Activated T-helper 1 cell treated with anti-CD3 and anti-CD28 coated beads, Interleukin-12 subunit alpha, Interleukin-12 subunit beta, Interleukin-2, Interleukin-4 antibody, amounts not matched to agents 30 ng/mL and 10 ng/mL and 1 ng/mL, durations not matched to agents 14 hours and 24 hours and 36 hours (primary cell): ENCODE results near the gene NISCH. TPM values are rescaled to one million over a fixed set of nuclear protein-coding genes. Genes with fewer than 3 reads are reported as not detected.

ENCODE experiments used
- DNase-seq: peaks from one replicate; pipeline ENCODE4 v3.0.0; 2021; ENCODE audit warnings: low spot score
- H3K27ac Mint-ChIP-seq: one replicate; pipeline ENCODE4 v1.8.0; 2021; ENCODE audit warnings: mild to moderate bottlenecking, mixed read lengths
- H3K27me3 Mint-ChIP-seq: one replicate; pipeline ENCODE4 v1.8.0; 2022; ENCODE audit warnings: mild to moderate bottlenecking, moderate library complexity, mixed read lengths; ENCODE audit not compliant: insufficient read depth
- H3K36me3 Mint-ChIP-seq: one replicate; pipeline ENCODE4 v1.8.0; 2021; ENCODE audit warnings: low read depth, mixed read lengths
- H3K4me1 Mint-ChIP-seq: one replicate; pipeline ENCODE4 v1.8.0; 2021; ENCODE audit warnings: low read depth, mixed read lengths
- H3K4me3 Mint-ChIP-seq: one replicate; pipeline ENCODE4 v1.8.0; 2021; ENCODE audit warnings: mild to moderate bottlenecking, moderate library complexity, mixed read lengths
- H3K9me3 Mint-ChIP-seq: one replicate; pipeline ENCODE4 v1.8.0; 2021; ENCODE audit warnings: mixed read lengths
- intact Hi-C: fragments of 100-400 bp; cut with micrococcal nuclease; formaldehyde crosslinking; loops from one replicate; pipeline ENCODE4 v1.15.1; 2024
- total RNA-seq: library from RNA; stranded (reverse); gene quantifications from 2 replicates; pipeline ENCODE4 v1.2.3, GENCODE V29; 2022

NISCH gene
- total RNA-seq, 1 donor from 2014 or later = 74.2 TPM

- peaks cover 8% of the 10 kb centered on the region for H3K36me3 Mint-ChIP-seq
- no peaks in the 10 kb centered on the region for H3K9me3 Mint-ChIP-seq
- no peak overlapping the region for H3K27ac Mint-ChIP-seq
- intact Hi-C loops = no loop called here
- no peak overlapping the region for H3K4me3 Mint-ChIP-seq
- no peaks in the 10 kb centered on the region for H3K4me1 Mint-ChIP-seq
- no peak for DNase-seq
- H3K27me3 Mint-ChIP-seq = no peaks in the 10 kb centered on the region
Measured at GRCh38 chr3:52487050-52487787, 31.8 kb downstream of the NISCH start.

- H3K4me3 Mint-ChIP-seq = no peak overlapping the region
- intact Hi-C loops = no loop called here
- no peak for DNase-seq
Measured at GRCh38 chr3:52487788-52488691, 32.6 kb downstream of the NISCH start.

GRCh38 chr3:52488746-52489145 lies 33.3 kb downstream of the NISCH start:
- intact Hi-C loops = no loop called here
- H3K4me3 Mint-ChIP-seq = no peak overlapping the region
- DNase-seq = no peak
- H3K4me1 Mint-ChIP-seq = no peaks in the 10 kb centered on the region
- H3K36me3 Mint-ChIP-seq = peaks cover 7% of the 10 kb centered on the region
- no peaks in the 10 kb centered on the region for H3K27me3 Mint-ChIP-seq
- H3K9me3 Mint-ChIP-seq = no peaks in the 10 kb centered on the region
- H3K27ac Mint-ChIP-seq = no peak overlapping the region

More at GRCh38 chr3:52487788-52488691, 32.6 kb downstream of the NISCH start:
- Mint-ChIP-seq H3K27me3 (no peaks in the 10 kb centered on the region), H3K27ac (no peak overlapping the region), H3K4me1 (no peaks in the 10 kb centered on the region), H3K36me3 (peaks cover 7% of the 10 kb centered on the region), H3K9me3 (no peaks in the 10 kb centered on the region)

GRCh38 chr3:52489453-52489852 lies 34.0 kb downstream of the NISCH start:
- no peak for DNase-seq
- H3K27ac Mint-ChIP-seq = no peak overlapping the region
- H3K9me3 Mint-ChIP-seq = no peaks in the 10 kb centered on the region
- intact Hi-C loops = no loop called here
- H3K4me3 Mint-ChIP-seq = no peak overlapping the region
- peaks cover 7% of the 10 kb centered on the region for H3K36me3 Mint-ChIP-seq
- no peaks in the 10 kb centered on the region for H3K27me3 Mint-ChIP-seq
- H3K4me1 Mint-ChIP-seq = no peaks in the 10 kb centered on the region

GRCh38 chr3:52490035-52490938 lies 34.9 kb downstream of the NISCH start:
- no peak for DNase-seq
- H3K27ac Mint-ChIP-seq = no peak overlapping the region
- intact Hi-C loops = no loop called here
- H3K4me3 Mint-ChIP-seq = no peak overlapping the region
- H3K36me3 Mint-ChIP-seq = peaks cover 7% of the 10 kb centered on the region
- H3K9me3 Mint-ChIP-seq = no peaks in the 10 kb centered on the region
- H3K4me1 Mint-ChIP-seq = no peaks in the 10 kb centered on the region
- no peaks in the 10 kb centered on the region for H3K27me3 Mint-ChIP-seq

- H3K36me3 Mint-ChIP-seq = peaks cover 7% of the 10 kb centered on the region
- H3K9me3 Mint-ChIP-seq = no peaks in the 10 kb centered on the region
- intact Hi-C loops = no loop called here
- no peak overlapping the region for H3K27ac Mint-ChIP-seq
- no peaks in the 10 kb centered on the region for H3K4me1 Mint-ChIP-seq
- H3K27me3 Mint-ChIP-seq = no peaks in the 10 kb centered on the region
- DNase-seq = no peak
- H3K4me3 Mint-ChIP-seq = no peak overlapping the region
Measured at GRCh38 chr3:52490939-52491526, 35.6 kb downstream of the NISCH start.

GRCh38 chr3:52492059-52492458 lies 36.7 kb downstream of the NISCH start:
- no peaks in the 10 kb centered on the region for H3K27me3 Mint-ChIP-seq
- H3K36me3 Mint-ChIP-seq = peaks cover 7% of the 10 kb centered on the region
- no peak overlapping the region for H3K27ac Mint-ChIP-seq
- intact Hi-C loops = no loop called here
- H3K4me1 Mint-ChIP-seq = no peaks in the 10 kb centered on the region
- no peak for DNase-seq
- no peaks in the 10 kb centered on the region for H3K9me3 Mint-ChIP-seq
- no peak overlapping the region for H3K4me3 Mint-ChIP-seq

GRCh38 chr3:52493232-52494017 lies 38.0 kb downstream of the NISCH start:
- Mint-ChIP-seq H3K36me3 (peaks cover 4% of the 10 kb centered on the region), H3K4me3 (no peak overlapping the region), H3K9me3 (no peaks in the 10 kb centered on the region), H3K4me1 (no peaks in the 10 kb centered on the region), H3K27me3 (no peaks in the 10 kb centered on the region), H3K27ac (no peak overlapping the region)
- intact Hi-C loops = no loop called here
- DNase-seq = no peak

GRCh38 chr3:52494445-52494844 lies 39.0 kb downstream of the NISCH start:
- Mint-ChIP-seq H3K9me3 (no peaks in the 10 kb centered on the region), H3K4me1 (no peaks in the 10 kb centered on the region), H3K27ac (no peak overlapping the region), H3K27me3 (no peaks in the 10 kb centered on the region), H3K4me3 (no peak overlapping the region), H3K36me3 (peaks cover 4% of the 10 kb centered on the region)
- DNase-seq = no peak
- intact Hi-C loops = no loop called here

GRCh38 chr3:52494886-52495495 lies 39.6 kb downstream of the NISCH start, which contains the start of gene STAB1:
Gene STAB1, plus strand, starts transcription at chr3:52495338. Its CDS starts 76 bp downstream, at chr3:52495414.
- intact Hi-C loops = no loop called here

GRCh38 chr3:52495777-52496602 lies 40.6 kb downstream of the NISCH start:
- no peak for DNase-seq
- Mint-ChIP-seq H3K9me3 (no peaks in the 10 kb centered on the region), H3K4me1 (no peaks in the 10 kb centered on the region), H3K27me3 (no peaks in the 10 kb centered on the region), H3K27ac (no peak overlapping the region), H3K36me3 (peaks cover 3% of the 10 kb centered on the region), H3K4me3 (no peak overlapping the region)
- intact Hi-C loops = no loop called here

More at GRCh38 chr3:52494886-52495495, 39.6 kb downstream of the NISCH start, which contains the start of gene STAB1:
- H3K27ac Mint-ChIP-seq = no peak within 1 kb of the TSS
- no peaks in the 10 kb centered on the region for H3K27me3 Mint-ChIP-seq
- H3K4me1 Mint-ChIP-seq = no peaks in the 10 kb centered on the region
- no peaks in the 10 kb centered on the region for H3K9me3 Mint-ChIP-seq
- H3K36me3 Mint-ChIP-seq = peaks cover 3% of the 10 kb centered on the region
- DNase-seq = no peak
- H3K4me3 Mint-ChIP-seq = no peak within 1 kb of the TSS
